Esophagus squamous epithelium (tissue), 4 donors: ENCODE results near the gene PRKG1.

Experiments
- CTCF ChIP-seq, 6 experiments: fragments of 450-650 bp in 4 of 6; fragments of 200-600 bp in 2 of 6; sonication (generic) in 2 of 6; IDR thresholded peaks; one replicate each; pipeline ENCODE4 v1.5.1; 2016 to 2019; ENCODE audit warnings: antibody characterized with exemption in 6 of 6, mild to moderate bottlenecking in 4 of 6, moderate library complexity in 4 of 6
- POLR2A ChIP-seq, 4 donors: fragments of 450-650 bp; IDR thresholded peaks; one replicate each; pipeline ENCODE4 v1.6.1; 2017; ENCODE audit warnings: antibody characterized with exemption in 4 of 4, mild to moderate bottlenecking in 4 of 4, moderate library complexity in 3 of 4

DNA sequence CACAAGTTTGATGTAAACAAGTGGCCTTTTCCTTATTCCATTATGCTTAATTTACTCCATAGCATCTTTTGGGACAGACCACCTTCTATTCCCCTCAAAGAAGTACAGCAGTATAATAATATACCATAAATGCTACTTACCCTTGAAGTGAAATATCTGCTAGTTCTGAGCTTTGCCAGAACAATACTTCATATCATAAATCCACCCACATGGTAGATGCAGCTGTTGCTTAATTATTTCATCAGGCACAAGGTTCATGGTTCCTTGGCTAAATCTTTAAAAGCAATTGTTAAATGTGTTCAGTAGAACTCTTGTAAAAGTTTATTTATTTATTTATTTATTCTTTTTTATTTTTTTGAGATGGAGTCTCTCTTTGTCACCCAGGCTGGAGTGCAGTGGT is 592.2 kb downstream of the PRKG1 start:
- TF ChIP-seq CTCF (IDR thresholded peaks at IDR 0.05) (no peak), POLR2A (IDR thresholded peaks at IDR 0.05) (no peak)
